GM23338 (cell line): ENCODE data around the gene GLTP.
"Not testable (repeated sequence)": the region's sequence is repeated elsewhere in the genome, so short reads cannot be mapped to it uniquely, and the experiment has no call there.

Experiments
- CTCF ChIP-seq, 2 experiments: fragments of 200-600 bp in 1 of 2; sonication (generic) in 1 of 2; conservative IDR thresholded peaks; 2 replicates each; pipeline versions ENCODE4 v1.5.1 to v1.6.1; 2016 to 2017; ENCODE audit warnings: antibody characterized with exemption in 2 of 2, low read depth in 2 of 2, mild to moderate bottlenecking in 2 of 2, moderate library complexity in 1 of 2
- ZNF114 ChIP-seq: fragments of 250-450 bp; sonication (Bioruptor Pico); IDR thresholded peaks from 2 replicates; pipeline ENCODE4 v1.5.0; 2020; ENCODE audit warnings: mild to moderate bottlenecking, moderate library complexity

GRCh38 chr12:109929326-109929725 is 49.0 kb upstream of the GLTP start:
- TF ChIP-seq CTCF (conservative IDR thresholded peaks at IDR 0.05; ENCODE audit: low read depth in 2 of 2); ZNF114 (CRISPR knock-in tag): not testable (repeated sequence)
